ENCODE results near the gene IDS. TPM values are rescaled to one million over a fixed set of nuclear protein-coding genes. Genes with fewer than 3 reads are reported as not detected.
A peak's percentile ranks its signal among the peaks of the same experiment; 100 is the strongest.
"Not testable (repeated sequence)": the region's sequence is repeated elsewhere in the genome, so short reads cannot be mapped to it uniquely, and the experiment has no call there.

IDS gene
- total RNA-seq, 2 experiments from 2014 or later: 39.9 to 43.1 TPM

DNA sequence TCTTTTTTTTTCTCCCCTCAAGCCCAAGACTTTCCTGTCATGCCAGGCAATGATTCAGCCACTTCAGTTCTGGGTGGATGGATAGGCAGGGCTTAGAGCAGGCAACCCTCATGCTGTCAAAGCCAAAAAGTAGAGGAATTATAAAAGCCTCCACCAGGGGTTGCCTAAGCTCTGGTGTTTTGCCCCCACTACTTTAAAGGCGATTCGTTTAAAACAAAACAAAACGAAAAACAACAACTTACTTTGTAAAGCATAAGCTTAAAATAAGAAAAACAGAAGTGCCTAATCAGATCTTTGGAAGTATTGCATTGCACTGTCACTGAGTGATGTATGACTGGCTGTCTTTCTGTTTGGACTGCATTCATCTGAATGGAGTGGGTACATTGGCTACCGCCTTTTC is 5.3 kb upstream of the IDS start:
- no peak overlapping the region for H3K4me3 Mint-ChIP-seq
- CTCF ChIA-PET: interaction anchor here (0.8 kb wide), 1 partner anchor 29 kb away, joined by 3 read pairs; no protein-coding TSS in a partner anchor
- intact Hi-C loops (cut with micrococcal nuclease): loop anchor here (10.0 kb wide), 1 partner anchor 1574 kb away; no protein-coding TSS in a partner anchor
- no peak overlapping the region for H3K27ac Mint-ChIP-seq
- DNase-seq: no peak
- H3K9me3 Mint-ChIP-seq: no peaks in the 10 kb centered on the region
- H3K4me1 Mint-ChIP-seq (ENCODE audit: low read depth): peaks cover 23% of the 10 kb centered on the region
- H3K27me3 Mint-ChIP-seq (ENCODE audit: low read depth): peaks cover 2% of the 10 kb centered on the region
- no peaks in the 10 kb centered on the region for H3K36me3 Mint-ChIP-seq (ENCODE audit: low read depth)

DNA sequence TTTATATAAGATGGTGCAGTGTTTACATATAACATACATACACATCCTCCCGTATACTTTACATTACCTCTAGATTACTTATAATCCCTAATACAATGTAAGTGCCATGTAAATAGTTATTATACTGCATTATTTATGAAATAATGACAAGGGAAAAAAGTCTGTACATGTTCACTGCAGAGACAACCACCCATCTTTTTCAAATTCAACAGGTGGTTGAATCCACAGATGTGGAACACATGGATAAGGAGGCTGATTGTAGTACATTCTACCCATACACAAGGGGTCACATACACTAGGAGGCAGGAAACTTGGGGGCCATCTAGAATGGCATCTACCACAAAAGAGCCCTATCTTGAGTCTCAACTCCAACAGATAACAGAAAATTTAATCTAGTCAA is 3.4 kb upstream of the IDS start:
- no peak overlapping the region for H3K27ac Mint-ChIP-seq
- no peak for DNase-seq
- H3K27me3 Mint-ChIP-seq (ENCODE audit: low read depth): peaks cover 2% of the 10 kb centered on the region
- intact Hi-C loops (cut with micrococcal nuclease): loop anchor here (10.0 kb wide), 1 partner anchor 1476 kb away; the partner anchor contains the start of gene HMGB3
- H3K4me1 Mint-ChIP-seq (ENCODE audit: low read depth): peaks cover 16% of the 10 kb centered on the region
- no peaks in the 10 kb centered on the region for H3K36me3 Mint-ChIP-seq (ENCODE audit: low read depth)
- CTCF ChIA-PET: no interaction called here
- H3K4me3 Mint-ChIP-seq: no peak overlapping the region
- H3K9me3 Mint-ChIP-seq: no peaks in the 10 kb centered on the region

DNA sequence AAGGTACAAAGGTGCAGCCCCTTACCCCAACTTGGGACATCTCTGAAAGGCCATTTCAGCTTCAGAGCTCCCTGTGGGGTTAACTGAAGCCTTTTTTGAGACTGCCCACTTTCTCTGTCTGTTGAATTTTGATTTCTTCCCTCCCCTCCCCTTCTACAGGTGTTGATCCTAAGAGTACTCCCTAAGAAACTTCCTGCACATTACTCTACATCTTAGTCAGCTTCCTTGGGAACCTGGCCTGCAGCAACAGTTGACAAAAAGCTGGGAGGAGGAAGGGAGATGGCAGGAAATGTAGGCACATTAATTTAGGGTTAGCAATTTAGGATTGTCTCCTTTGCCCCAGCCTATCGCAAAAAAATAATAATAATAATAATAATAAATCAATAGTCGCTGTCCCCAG is 1.2 kb upstream of the IDS start:
- peaks cover 17% of the 10 kb centered on the region for H3K4me1 Mint-ChIP-seq (ENCODE audit: low read depth)
- no peak overlapping the region for H3K27ac Mint-ChIP-seq
- DNase-seq: no peak
- H3K27me3 Mint-ChIP-seq (ENCODE audit: low read depth): peaks cover 2% of the 10 kb centered on the region
- H3K4me3 Mint-ChIP-seq: no peak overlapping the region
- no peaks in the 10 kb centered on the region for H3K9me3 Mint-ChIP-seq
- CTCF ChIA-PET: no interaction called here
- intact Hi-C loops (cut with micrococcal nuclease): loop anchor here (10.0 kb wide), 1 partner anchor 1478 kb away; the partner anchor contains the start of gene HMGB3
- H3K36me3 Mint-ChIP-seq (ENCODE audit: low read depth): peaks cover 2% of the 10 kb centered on the region

DNA sequence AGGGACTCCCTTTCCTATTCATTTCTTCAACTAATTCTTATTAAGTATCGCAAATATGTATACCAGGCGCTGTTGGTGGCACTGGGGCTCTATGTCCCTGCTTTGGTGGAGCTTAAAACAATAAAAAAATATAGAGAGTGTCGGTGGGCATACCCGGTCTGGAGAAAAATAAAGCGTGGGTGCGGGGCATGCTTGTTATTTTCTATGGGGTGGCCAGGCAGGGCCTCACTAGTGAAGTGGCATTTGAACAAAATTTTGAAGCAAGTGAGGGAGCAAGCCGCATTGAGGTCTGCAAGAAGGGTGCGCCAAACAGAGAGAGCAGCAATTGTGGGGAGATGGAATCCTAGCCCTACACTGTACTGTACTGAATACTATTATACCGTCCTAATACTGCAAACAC is 565 bp upstream of the IDS start:
- peak overlapping the region; percentile 74 for H3K27ac Mint-ChIP-seq
- H3K9me3 Mint-ChIP-seq: no peaks in the 10 kb centered on the region
- peak overlapping the region; percentile 86 for H3K4me3 Mint-ChIP-seq
- peaks cover 2% of the 10 kb centered on the region for H3K36me3 Mint-ChIP-seq (ENCODE audit: low read depth)
- peaks cover 2% of the 10 kb centered on the region for H3K27me3 Mint-ChIP-seq (ENCODE audit: low read depth)
- intact Hi-C loops (cut with micrococcal nuclease): loop anchor here (1.0 to 10.0 kb wide), 4 partner anchors 17 to 1479 kb away; partner anchors contain the start of genes HMGB3 and TMEM185A
- no peak for DNase-seq
- peaks cover 22% of the 10 kb centered on the region for H3K4me1 Mint-ChIP-seq (ENCODE audit: low read depth)
- CTCF ChIA-PET: interaction anchor here (1.0 kb wide), 1 partner anchor 21 kb away, joined by 3 read pairs; no protein-coding TSS in a partner anchor

DNA sequence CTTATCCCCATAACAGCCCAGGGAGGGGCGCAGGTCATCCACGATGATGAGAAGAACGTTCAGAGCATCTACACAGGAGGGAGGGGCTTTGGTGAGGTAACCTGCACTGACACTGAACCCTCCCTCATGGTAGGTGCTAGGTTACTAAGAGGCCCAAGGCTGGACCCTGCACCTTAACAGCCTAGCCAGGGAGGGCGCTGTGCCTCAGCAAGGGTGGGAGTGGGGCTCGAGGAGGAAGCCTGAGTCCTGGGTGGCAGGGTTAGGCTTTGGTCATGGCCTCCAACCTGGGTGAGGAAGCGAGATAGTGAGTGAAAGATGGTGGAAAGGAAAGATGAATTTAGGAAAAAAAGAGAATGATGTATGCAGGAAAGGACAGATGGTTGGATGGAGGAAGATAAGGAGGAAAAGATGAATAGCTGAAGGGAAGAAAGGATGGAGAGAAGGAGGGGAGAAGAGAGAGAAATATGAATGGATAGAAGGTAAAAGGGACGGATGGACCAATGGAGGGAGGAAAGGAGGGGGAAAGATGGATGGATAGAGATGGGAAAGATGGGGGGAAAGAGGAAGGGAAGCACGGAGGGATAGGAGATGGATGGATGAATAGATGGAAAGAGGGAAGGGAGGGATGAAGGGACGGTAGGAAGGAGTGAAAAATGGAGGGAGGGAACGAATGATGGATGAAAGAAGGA is 736 bp downstream of the IDS start:
- peak; percentile 81 for DNase-seq
- Mint-ChIP-seq H3K27me3 (ENCODE audit: low read depth) (no peaks in the 10 kb centered on the region), H3K4me1 (ENCODE audit: low read depth) (peaks cover 29% of the 10 kb centered on the region), H3K36me3 (ENCODE audit: low read depth) (peaks cover 5% of the 10 kb centered on the region), H3K9me3 (no peaks in the 10 kb centered on the region), H3K27ac (peak overlapping the region; percentile 93), H3K4me3 (peak overlapping the region; percentile 86)
- CTCF ChIA-PET: interaction anchor here (0.7 kb wide), 2 partner anchors 37 to 124 kb away, joined by 3 to 4 read pairs; partner anchors contain the start of gene EOLA1
- intact Hi-C loops (cut with micrococcal nuclease): loop anchor here (2.0 to 10.0 kb wide), 2 partner anchors 18 to 1480 kb away; partner anchors contain the start of gene HMGB3

DNA sequence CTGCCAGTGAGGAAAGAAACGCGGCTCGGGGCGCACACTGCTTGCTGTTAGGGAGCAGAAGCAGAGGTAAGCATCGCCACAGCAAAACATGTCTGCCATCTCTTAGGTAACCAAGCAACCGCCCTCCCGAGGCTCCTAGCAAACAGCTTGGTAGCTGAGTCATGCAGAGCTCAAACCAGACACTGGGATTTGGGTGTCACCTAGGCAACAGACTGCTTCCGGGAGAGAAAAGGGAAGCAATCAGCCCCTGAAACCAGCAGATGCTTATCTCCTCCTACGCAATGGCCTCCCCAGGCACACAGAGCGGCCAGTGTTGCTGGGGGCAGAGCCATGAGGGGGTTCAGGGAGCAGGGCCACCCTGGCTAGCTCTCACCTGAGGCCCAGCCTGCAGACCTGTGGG is 1.7 kb downstream of the IDS start:
- H3K36me3 Mint-ChIP-seq (ENCODE audit: low read depth); H3K9me3 Mint-ChIP-seq; H3K27ac Mint-ChIP-seq; H3K27me3 Mint-ChIP-seq (ENCODE audit: low read depth): not testable (repeated sequence)
- intact Hi-C loops (cut with micrococcal nuclease): loop anchor here (10.0 kb wide), 1 partner anchor 1481 kb away; the partner anchor contains the start of gene HMGB3
- peak; percentile 74 for DNase-seq
- H3K4me3 Mint-ChIP-seq: peak overlapping the region; percentile 86
- H3K4me1 Mint-ChIP-seq (ENCODE audit: low read depth): peaks cover 29% of the 10 kb centered on the region
- CTCF ChIA-PET: interaction anchor here (0.7 kb wide), 2 partner anchors 38 to 125 kb away, joined by 3 to 4 read pairs; partner anchors contain the start of gene EOLA1

DNA sequence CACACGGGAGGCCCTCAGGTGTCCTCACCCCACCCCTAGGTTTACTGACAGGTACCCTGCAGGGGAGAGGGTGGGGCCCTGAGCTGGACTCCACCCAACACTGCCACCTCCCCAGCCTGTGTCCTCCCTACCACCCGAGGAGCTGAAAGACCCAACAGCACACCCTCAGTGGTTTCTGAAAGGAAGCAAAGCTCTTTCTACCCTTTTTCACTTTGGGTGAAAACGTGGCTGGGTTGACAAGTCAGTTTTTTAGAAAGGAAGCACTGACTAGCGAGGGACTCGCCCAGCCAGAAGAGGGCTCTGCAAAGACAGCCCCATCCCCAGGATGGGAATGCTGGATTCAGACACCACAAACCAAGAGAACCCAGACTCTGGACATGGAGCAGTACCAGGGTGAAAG is 2.2 kb downstream of the IDS start:
- H3K36me3 Mint-ChIP-seq (ENCODE audit: low read depth); CTCF ChIA-PET; H3K4me3 Mint-ChIP-seq; H3K27ac Mint-ChIP-seq; H3K27me3 Mint-ChIP-seq (ENCODE audit: low read depth); DNase-seq; H3K9me3 Mint-ChIP-seq: not testable (repeated sequence)
- H3K4me1 Mint-ChIP-seq (ENCODE audit: low read depth): peaks cover 30% of the 10 kb centered on the region
- intact Hi-C loops (cut with micrococcal nuclease): loop anchor here (10.0 kb wide), 1 partner anchor 1482 kb away; the partner anchor contains the start of gene HMGB3

DNA sequence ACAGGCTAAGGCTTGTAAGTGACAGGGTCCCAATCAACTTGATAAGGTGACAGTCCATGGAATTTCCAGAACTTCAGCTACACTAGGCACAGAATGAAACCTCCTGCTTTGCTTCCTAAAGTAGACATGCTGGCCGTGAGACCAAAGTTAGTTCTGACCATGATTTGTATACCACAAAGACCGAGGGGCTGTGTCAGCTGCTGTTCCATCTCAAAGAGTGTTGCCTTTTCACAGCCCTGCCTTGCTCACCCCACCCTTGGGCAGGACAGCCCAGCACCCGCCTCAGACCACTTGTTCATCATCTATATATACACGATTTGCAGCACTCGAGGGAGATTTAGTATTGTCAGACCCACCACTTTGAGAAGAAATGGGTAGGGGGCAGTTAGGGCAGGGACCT is 5.3 kb downstream of the IDS start:
- CTCF ChIA-PET: no interaction called here

DNA sequence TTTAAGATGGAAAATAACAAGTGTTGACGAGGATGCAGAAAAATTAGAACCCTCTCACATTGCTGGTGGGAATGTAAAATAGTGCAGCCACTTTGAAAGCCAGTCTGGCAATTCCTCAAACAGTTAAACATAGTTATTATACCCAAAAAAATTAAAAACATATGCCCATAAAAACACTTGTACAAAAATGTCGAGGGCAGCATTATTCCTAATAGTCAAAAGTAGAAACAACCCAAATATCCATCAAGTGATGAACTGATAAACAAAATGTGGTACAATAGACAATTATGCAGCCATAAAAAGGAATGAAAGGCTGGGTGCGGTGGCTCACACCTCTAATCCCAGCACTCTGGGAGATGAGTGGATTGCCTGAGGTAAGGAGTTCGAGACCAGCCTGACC is 6.3 kb downstream of the IDS start:
- Mint-ChIP-seq H3K4me3 (no peak overlapping the region), H3K9me3 (no peaks in the 10 kb centered on the region), H3K27ac (no peak overlapping the region), H3K27me3 (ENCODE audit: low read depth) (no peaks in the 10 kb centered on the region), H3K4me1 (ENCODE audit: low read depth) (peaks cover 25% of the 10 kb centered on the region), H3K36me3 (ENCODE audit: low read depth) (peaks cover 15% of the 10 kb centered on the region)
- no peak for DNase-seq
- CTCF ChIA-PET: no interaction called here
- intact Hi-C loops (cut with micrococcal nuclease): no loop called here

More for the DNA sequence above, 5.3 kb downstream of the IDS start:
- Mint-ChIP-seq H3K27ac (no peak overlapping the region), H3K4me3 (no peak overlapping the region), H3K36me3 (ENCODE audit: low read depth) (peaks cover 15% of the 10 kb centered on the region), H3K27me3 (ENCODE audit: low read depth) (no peaks in the 10 kb centered on the region), H3K9me3 (no peaks in the 10 kb centered on the region), H3K4me1 (ENCODE audit: low read depth) (peaks cover 25% of the 10 kb centered on the region)
- no peak for DNase-seq
- intact Hi-C loops (cut with micrococcal nuclease): loop anchor here (10.0 kb wide), 1 partner anchor 1485 kb away; the partner anchor contains the start of gene HMGB3

DNA sequence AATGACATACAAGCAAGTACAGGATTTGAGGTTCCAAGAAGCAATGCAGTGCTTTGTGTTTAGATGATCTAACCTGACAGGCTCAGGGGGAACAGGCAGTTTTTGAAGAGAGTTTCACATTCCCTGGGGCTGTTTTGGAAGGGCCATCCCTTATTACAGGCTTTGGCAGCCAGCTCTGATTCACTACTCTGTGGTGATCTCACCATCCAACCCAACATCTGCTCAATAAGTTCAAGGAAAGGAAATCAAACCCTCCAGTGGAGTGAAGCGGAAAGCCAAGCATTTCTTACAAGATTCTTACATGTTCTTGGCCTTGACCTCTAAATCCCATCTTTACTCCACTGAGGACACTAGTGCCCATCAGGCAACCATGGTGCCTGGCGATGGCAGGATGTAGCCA is 7.5 kb downstream of the IDS start:
- H3K4me1 Mint-ChIP-seq (ENCODE audit: low read depth): peaks cover 21% of the 10 kb centered on the region
- CTCF ChIA-PET: no interaction called here
- H3K27ac Mint-ChIP-seq: no peak overlapping the region
- no peak overlapping the region for H3K4me3 Mint-ChIP-seq
- H3K9me3 Mint-ChIP-seq: no peaks in the 10 kb centered on the region
- no peaks in the 10 kb centered on the region for H3K27me3 Mint-ChIP-seq (ENCODE audit: low read depth)
- H3K36me3 Mint-ChIP-seq (ENCODE audit: low read depth): peaks cover 15% of the 10 kb centered on the region
- intact Hi-C loops (cut with micrococcal nuclease): no loop called here
- DNase-seq: no peak

DNA sequence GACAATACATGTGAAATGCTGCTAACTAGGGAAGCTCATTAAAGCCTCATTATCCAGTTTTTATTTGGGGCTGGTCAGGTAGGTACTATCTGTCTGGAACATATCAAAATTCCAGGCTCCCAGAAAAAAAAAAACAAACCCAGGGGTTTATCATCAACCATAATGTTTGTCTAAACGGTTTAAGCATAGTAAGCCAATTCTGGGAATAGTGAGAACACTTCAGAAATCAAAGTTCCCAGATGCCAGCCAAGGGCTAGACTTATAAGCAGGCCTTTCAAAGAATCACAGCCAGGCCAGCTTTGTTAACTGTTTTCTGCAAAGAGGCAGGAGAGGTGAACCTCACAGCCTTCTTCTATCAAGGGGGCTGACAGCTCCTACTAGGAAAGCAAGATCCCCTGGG is 8.1 kb downstream of the IDS start:
- Mint-ChIP-seq H3K27me3 (ENCODE audit: low read depth) (no peaks in the 10 kb centered on the region), H3K4me3 (no peak overlapping the region), H3K9me3 (no peaks in the 10 kb centered on the region), H3K36me3 (ENCODE audit: low read depth) (peaks cover 15% of the 10 kb centered on the region), H3K4me1 (ENCODE audit: low read depth) (peaks cover 20% of the 10 kb centered on the region), H3K27ac (no peak overlapping the region)
- CTCF ChIA-PET: interaction anchor here (1.4 kb wide), 1 partner anchor 15 kb away, joined by 4 read pairs; no protein-coding TSS in a partner anchor
- intact Hi-C loops (cut with micrococcal nuclease): no loop called here
- no peak for DNase-seq

DNA sequence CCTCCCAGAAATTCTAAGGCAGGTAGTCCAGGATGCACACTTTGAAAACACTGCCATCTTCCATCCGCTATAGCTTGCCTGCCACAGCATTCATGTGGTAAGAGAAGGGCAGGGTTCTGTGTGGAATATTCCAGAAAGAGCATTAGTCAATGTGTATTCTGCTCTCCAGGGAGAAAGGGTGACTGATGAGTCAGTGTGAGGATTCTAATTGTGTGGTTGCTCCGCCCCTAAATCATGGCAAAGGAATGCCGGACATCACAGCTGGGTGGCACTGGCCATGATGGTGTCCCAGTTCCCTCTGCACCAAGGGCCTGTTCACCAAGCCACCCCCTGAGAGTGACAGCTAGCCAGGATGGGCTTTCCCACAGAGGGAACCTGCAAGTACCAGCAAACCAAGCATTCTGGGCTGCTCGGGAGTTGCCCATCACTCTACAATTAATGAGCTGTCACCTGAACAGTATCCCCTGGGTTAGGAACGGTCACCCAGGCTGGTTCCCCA is 9.5 kb downstream of the IDS start:
- no peak overlapping the region for H3K4me3 Mint-ChIP-seq
- CTCF ChIA-PET: interaction anchor here (0.7 to 1.4 kb wide), 2 partner anchors 17 to 18 kb away, joined by 3 to 4 read pairs; no protein-coding TSS in a partner anchor
- peaks cover 15% of the 10 kb centered on the region for H3K36me3 Mint-ChIP-seq (ENCODE audit: low read depth)
- intact Hi-C loops (cut with micrococcal nuclease): no loop called here
- no peak for DNase-seq
- H3K27me3 Mint-ChIP-seq (ENCODE audit: low read depth): no peaks in the 10 kb centered on the region
- H3K4me1 Mint-ChIP-seq (ENCODE audit: low read depth): peaks cover 11% of the 10 kb centered on the region
- H3K27ac Mint-ChIP-seq: no peak overlapping the region
- no peaks in the 10 kb centered on the region for H3K9me3 Mint-ChIP-seq

All from activated naive CD4-positive, alpha-beta T cell treated with anti-CD3 and anti-CD28 coated beads for 36 hours (primary cell).